Suprapubic skin (tissue), 4 donors: ENCODE results near the gene ROS1. TPM values are rescaled to one million over a fixed set of nuclear protein-coding genes. Genes with fewer than 3 reads are reported as not detected.

Source experiments
- DNase-seq, 2 donors: peaks; one replicate each; pipeline ENCODE4 v3.0.0-alpha.2; 2019; ENCODE audit warnings: low spot score in 2 of 2
- H3K27ac ChIP-seq: fragments of 200-600 bp; sonication (generic); one replicate; pipeline ENCODE4 v1.5.1; 2019
- H3K27me3 ChIP-seq: fragments of 200-600 bp; sonication (generic); one replicate; pipeline ENCODE4 v1.5.1; 2019
- H3K36me3 ChIP-seq: fragments of 200-600 bp; sonication (generic); one replicate; pipeline ENCODE4 v1.5.1; 2019
- H3K4me1 ChIP-seq: fragments of 200-600 bp; sonication (generic); one replicate; pipeline ENCODE4 v1.5.1; 2019
- H3K4me3 ChIP-seq: fragments of 200-600 bp; sonication (generic); one replicate; pipeline ENCODE4 v1.5.1; 2019; ENCODE audit warnings: mild to moderate bottlenecking
- H3K9me3 ChIP-seq: fragments of 200-600 bp; sonication (generic); one replicate; pipeline ENCODE4 v1.5.1; 2019
- CTCF ChIP-seq, 2 donors: fragments of 200-600 bp in 1 of 2; fragments of 450-650 bp in 1 of 2; sonication (generic) in 1 of 2; IDR thresholded peaks; one replicate each; pipeline ENCODE4 v1.5.1; 2016 to 2019; ENCODE audit warnings: antibody characterized with exemption in 2 of 2, mild to moderate bottlenecking in 1 of 2, moderate library complexity in 1 of 2
- EP300 ChIP-seq: sonication (generic); formaldehyde crosslinking; IDR thresholded peaks from one replicate; pipeline ENCODE4 v1.6.1; 2017; ENCODE audit warnings: antibody characterized with exemption
- POLR2A ChIP-seq, 2 donors: fragments of 450-650 bp; IDR thresholded peaks; one replicate each; pipeline ENCODE4 v1.6.1; 2017; ENCODE audit warnings: antibody characterized with exemption in 2 of 2, mild to moderate bottlenecking in 2 of 2, moderate library complexity in 2 of 2
- POLR2AphosphoS5 ChIP-seq, 3 donors: sonication (generic); formaldehyde crosslinking; IDR thresholded peaks; one replicate each; pipeline ENCODE4 v1.6.1; 2017; ENCODE audit warnings: antibody characterized with exemption in 3 of 3
- WGBS: methylation state at CpG from one replicate; pipeline ENCODE4 v1.1.5; 2018; 5-methylcytosine and 5-hydroxymethylcytosine counted together
- total RNA-seq, 4 donors: library from RNA; depleted of rRNA; stranded (reverse); fragments of >200 nt; gene quantifications; one replicate each; pipeline ENCODE4 v1.1.0, GENCODE V29; 2016

ROS1 gene
- total RNA-seq, 4 donors from 2014 or later: 0.49 to 2.8 (median 0.69) TPM

DNA sequence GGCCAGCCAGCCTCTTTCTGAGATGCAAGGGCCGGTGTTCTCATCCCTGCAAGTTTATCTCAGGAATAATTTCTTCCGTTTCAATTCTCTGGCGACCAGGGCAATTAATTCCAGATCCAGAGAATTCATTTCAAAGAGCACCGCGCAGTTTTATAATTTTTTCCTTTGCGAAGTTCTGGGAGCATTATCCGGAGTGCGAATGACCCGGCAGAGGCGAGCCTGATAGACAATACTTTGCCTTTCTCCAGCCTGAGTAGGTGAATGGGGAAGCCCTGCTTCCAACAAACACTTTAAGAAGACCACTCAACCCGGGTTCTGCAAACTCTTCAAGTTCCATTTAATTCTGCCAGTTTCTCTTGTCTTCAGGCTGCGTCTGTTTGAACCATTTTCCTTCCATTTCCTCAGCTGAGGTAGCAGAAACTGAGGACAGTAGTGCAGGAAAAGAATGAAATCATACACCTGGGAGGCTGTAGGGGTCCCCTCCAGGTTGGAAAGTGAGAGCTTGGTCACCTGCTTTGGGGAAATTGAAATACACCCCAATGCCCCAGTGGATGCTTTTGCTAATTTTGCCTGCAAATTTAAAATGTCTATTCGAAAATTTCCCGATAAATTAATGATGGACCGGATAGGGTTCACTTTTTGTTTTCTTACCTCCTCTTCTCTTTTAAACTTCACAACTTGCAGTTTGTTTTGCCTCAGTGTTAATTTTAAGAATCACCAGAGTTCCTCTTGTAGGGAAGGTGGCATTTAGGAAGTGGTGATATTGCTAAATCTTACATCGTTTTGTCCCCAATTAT, 159.3 kb downstream of the ROS1 start:
- H3K27me3 ChIP-seq: peaks cover 98% of the 10 kb centered on the region
- no peak overlapping the region for H3K27ac ChIP-seq
- H3K9me3 ChIP-seq: no peaks in the 10 kb centered on the region
- WGBS: 18% methylated on average over 16 of the region's 16 CpGs
- peak overlapping the region; percentile 46 for H3K4me3 ChIP-seq
- H3K36me3 ChIP-seq: no peaks in the 10 kb centered on the region
- peaks cover 38% of the 10 kb centered on the region for H3K4me1 ChIP-seq
- no peak for DNase-seq
- no peak for TF ChIP-seq EP300

DNA sequence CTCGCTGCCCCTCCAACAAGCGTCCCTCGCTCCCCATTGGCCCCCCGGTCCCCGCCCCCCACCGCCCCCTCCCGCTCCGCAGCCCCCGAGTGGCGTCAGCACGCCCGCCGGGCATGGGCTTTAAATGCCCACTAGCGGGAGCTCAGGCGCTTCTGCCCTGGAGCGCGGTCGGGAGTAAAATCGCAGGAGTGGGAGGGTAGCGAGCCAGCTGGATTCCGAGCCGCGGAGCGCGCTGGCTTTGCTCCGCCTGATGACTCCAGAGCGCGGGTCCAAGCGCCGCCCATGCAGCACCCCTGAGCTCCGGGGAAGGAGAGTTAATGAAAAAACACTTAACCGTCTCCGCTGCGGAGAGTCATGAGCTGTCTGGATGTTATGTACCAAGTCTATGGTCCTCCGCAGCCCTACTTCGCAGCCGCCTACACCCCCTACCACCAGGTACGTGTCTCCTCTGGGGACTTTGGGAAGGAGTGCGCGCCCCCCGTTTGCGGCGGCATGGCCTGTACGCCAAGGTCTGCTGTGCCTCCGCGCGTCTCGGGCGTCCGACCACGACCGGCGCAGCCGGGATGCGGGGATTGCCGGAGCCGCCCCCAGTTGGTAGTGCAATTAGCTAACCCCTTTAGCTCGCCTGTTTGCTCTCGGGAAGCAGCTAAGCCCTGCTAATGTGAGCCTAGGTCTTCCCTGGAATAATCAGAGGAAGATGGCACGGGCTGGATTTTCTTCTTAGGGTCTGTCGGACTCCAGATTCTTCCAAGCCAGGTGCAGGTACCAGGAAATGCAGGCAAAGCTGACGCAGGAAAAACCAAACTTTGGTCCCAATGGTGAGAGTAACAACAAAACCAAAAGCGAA, 160.1 kb downstream of the ROS1 start, which contains the start of gene VGLL2:
Gene VGLL2 (plus strand): TSS at position 149 of the 847 bp plus-strand sequence. CDS start 206 bp downstream, at position 355.
- H3K9me3 ChIP-seq: no peaks in the 10 kb centered on the region
- no peak for TF ChIP-seq CTCF (IDR thresholded peaks at IDR 0.05)
- no peak for TF ChIP-seq POLR2A (IDR thresholded peaks at IDR 0.05)
- no peak for TF ChIP-seq POLR2AphosphoS5 (IDR thresholded peaks at IDR 0.05)
- no peak for TF ChIP-seq EP300
- H3K4me3 ChIP-seq: peak within 1 kb of the TSS; percentile 46
- DNase-seq: peak in 1 of 2 donors; percentile 62
- no peak within 1 kb of the TSS for H3K27ac ChIP-seq
- peaks cover 90% of the 10 kb centered on the region for H3K27me3 ChIP-seq
- peaks cover 35% of the 10 kb centered on the region for H3K4me1 ChIP-seq
- no peaks in the 10 kb centered on the region for H3K36me3 ChIP-seq
- 4% methylated on average over 24 of the region's 63 CpGs for WGBS

- no peak for DNase-seq
- TF ChIP-seq POLR2AphosphoS5 (IDR thresholded peaks at IDR 0.05) (no peak), CTCF (IDR thresholded peaks at IDR 0.05) (no peak), EP300 (no peak), POLR2A (IDR thresholded peaks at IDR 0.05) (no peak)
- no peak overlapping the region for H3K27ac ChIP-seq
- H3K9me3 ChIP-seq: no peaks in the 10 kb centered on the region
- H3K4me1 ChIP-seq: peaks cover 27% of the 10 kb centered on the region
- peak overlapping the region; percentile 46 for H3K4me3 ChIP-seq
- 2% methylated on average over 39 of the region's 39 CpGs for WGBS
- peaks cover 83% of the 10 kb centered on the region for H3K27me3 ChIP-seq
- no peaks in the 10 kb centered on the region for H3K36me3 ChIP-seq
Measured at GRCh38 chr6:117264692-117265409, 160.9 kb downstream of the ROS1 start.

- WGBS: 5% methylated on average over 8 of the region's 8 CpGs
- TF ChIP-seq POLR2A (IDR thresholded peaks at IDR 0.05) (no peak), CTCF (IDR thresholded peaks at IDR 0.05) (no peak), EP300 (no peak), POLR2AphosphoS5 (IDR thresholded peaks at IDR 0.05) (no peak)
- Histone ChIP-seq H3K36me3 (no peaks in the 10 kb centered on the region), H3K4me1 (peaks cover 26% of the 10 kb centered on the region), H3K27me3 (peaks cover 82% of the 10 kb centered on the region), H3K4me3 (peak overlapping the region; percentile 46), H3K27ac (no peak overlapping the region), H3K9me3 (no peaks in the 10 kb centered on the region)
- DNase-seq: no peak
Measured at GRCh38 chr6:117264369-117264691, 161.4 kb downstream of the ROS1 start.

DNA sequence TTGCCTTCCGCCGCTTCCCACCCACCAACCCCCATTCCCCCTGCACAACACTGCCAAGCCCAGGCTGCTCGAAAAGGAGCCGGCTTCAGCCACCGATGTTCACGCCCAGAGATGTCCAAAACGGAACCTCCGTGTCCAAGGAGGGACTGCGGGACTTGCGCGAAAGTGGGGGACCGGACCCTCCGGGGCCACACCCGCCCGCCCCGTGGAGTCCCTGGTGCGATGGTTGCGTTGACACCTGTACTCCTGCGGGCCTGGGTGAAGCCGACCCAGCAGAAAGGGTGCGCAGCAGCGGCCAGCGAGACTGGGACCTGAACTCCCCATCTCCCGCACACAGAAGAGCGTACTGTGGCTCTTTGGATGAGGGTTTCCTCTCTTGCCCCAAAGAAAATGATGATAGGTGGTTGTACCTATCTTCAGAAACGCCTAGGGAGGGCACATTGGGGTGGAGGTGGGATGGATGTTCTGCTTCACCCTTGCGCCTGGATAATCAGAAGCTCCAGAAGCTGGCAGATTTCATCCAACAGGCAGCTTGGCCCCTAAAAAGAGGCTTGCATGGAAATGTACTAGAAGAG, 162.3 kb downstream of the ROS1 start:
- H3K9me3 ChIP-seq: no peaks in the 10 kb centered on the region
- no peak for DNase-seq
- peaks cover 78% of the 10 kb centered on the region for H3K27me3 ChIP-seq
- H3K4me3 ChIP-seq: no peak overlapping the region
- H3K36me3 ChIP-seq: no peaks in the 10 kb centered on the region
- WGBS: 9% methylated on average over 13 of the region's 27 CpGs
- H3K4me1 ChIP-seq: peaks cover 26% of the 10 kb centered on the region
- TF ChIP-seq EP300 (no peak), POLR2AphosphoS5 (IDR thresholded peaks at IDR 0.05) (no peak), CTCF (IDR thresholded peaks at IDR 0.05) (no peak), POLR2A (IDR thresholded peaks at IDR 0.05) (no peak)
- no peak overlapping the region for H3K27ac ChIP-seq
